ENCODE measurements around the gene FARP1.

The FARP1 gene

GRCh38 chr13:98371516-98372023, 228.7 kb downstream of the FARP1 start:
- Histone ChIP-seq H3K4me1 (ENCODE audit: insufficient read depth, poor library complexity, severe bottlenecking) (no peaks in the 10 kb centered on the region), H3K9me3 (ENCODE audit: severe bottlenecking) (no peaks in the 10 kb centered on the region), H3K27me3 (ENCODE audit: insufficient read depth, poor library complexity, severe bottlenecking) (no peaks in the 10 kb centered on the region), H3K27ac (ENCODE audit: poor library complexity, severe bottlenecking) (no peak overlapping the region), H3K4me3 (ENCODE audit: severe bottlenecking) (no peak overlapping the region), H3K36me3 (ENCODE audit: low read depth) (0 out of 2 replicates have a peak, but pooled peaks cover 5% of the 10 kb centered on the region)
- TF ChIP-seq, protein P1, sequence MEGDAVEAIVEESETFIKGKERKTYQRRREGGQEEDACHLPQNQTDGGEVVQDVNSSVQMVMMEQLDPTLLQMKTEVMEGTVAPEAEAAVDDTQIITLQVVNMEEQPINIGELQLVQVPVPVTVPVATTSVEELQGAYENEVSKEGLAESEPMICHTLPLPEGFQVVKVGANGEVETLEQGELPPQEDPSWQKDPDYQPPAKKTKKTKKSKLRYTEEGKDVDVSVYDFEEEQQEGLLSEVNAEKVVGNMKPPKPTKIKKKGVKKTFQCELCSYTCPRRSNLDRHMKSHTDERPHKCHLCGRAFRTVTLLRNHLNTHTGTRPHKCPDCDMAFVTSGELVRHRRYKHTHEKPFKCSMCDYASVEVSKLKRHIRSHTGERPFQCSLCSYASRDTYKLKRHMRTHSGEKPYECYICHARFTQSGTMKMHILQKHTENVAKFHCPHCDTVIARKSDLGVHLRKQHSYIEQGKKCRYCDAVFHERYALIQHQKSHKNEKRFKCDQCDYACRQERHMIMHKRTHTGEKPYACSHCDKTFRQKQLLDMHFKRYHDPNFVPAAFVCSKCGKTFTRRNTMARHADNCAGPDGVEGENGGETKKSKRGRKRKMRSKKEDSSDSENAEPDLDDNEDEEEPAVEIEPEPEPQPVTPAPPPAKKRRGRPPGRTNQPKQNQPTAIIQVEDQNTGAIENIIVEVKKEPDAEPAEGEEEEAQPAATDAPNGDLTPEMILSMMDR (IDR thresholded peaks at IDR 0.05; ENCODE audit: poor library complexity, severe bottlenecking), result no peak
- no peak for DNase-seq (ENCODE audit: low spot score)
- ATAC-seq (ENCODE audit: low read depth), result no peak

DNA sequence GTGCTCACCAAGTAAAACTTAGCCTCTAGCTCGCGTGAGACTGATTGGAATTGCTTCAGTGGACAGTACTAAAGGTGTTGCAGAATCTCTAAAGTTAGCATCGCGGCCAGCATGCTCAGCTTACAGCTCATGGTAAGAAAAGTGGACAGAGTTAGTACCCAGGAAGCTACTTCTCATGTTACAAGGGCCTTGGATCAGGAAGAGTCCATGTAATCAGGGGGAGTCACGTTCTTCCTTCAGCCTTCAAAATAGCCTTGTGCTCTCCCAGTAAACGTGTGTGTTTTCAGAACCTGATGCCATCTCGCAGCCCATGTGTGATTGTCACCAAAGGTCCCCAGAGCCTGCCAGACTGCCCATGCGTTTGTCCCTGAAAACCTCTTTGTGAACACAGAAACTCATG, 230.0 kb downstream of the FARP1 start:
- 0 out of 2 replicates have a peak, but pooled peaks cover 5% of the 10 kb centered on the region for H3K36me3 ChIP-seq (ENCODE audit: low read depth)
- no peak for DNase-seq (ENCODE audit: low spot score)
- ATAC-seq (ENCODE audit: low read depth), result no peak
- no peaks in the 10 kb centered on the region for H3K27me3 ChIP-seq (ENCODE audit: insufficient read depth, poor library complexity, severe bottlenecking)
- no peak overlapping the region for H3K4me3 ChIP-seq (ENCODE audit: severe bottlenecking)
- H3K4me1 ChIP-seq (ENCODE audit: insufficient read depth, poor library complexity, severe bottlenecking), result no peaks in the 10 kb centered on the region
- H3K9me3 ChIP-seq (ENCODE audit: severe bottlenecking), result no peaks in the 10 kb centered on the region
- H3K27ac ChIP-seq (ENCODE audit: poor library complexity, severe bottlenecking), result no peak overlapping the region
- TF ChIP-seq, protein P1 (IDR thresholded peaks at IDR 0.05; ENCODE audit: poor library complexity, severe bottlenecking), result no peak

- H3K36me3 ChIP-seq (ENCODE audit: low read depth), result no peaks in the 10 kb centered on the region
Observed at GRCh38 chr13:98374750-98375149, 231.9 kb downstream of the FARP1 start.

GRCh38 chr13:98377635-98378378, 234.9 kb downstream of the FARP1 start:
- DNase-seq (ENCODE audit: low spot score), result no peak
- Histone ChIP-seq H3K9me3 (ENCODE audit: severe bottlenecking) (no peaks in the 10 kb centered on the region), H3K4me3 (ENCODE audit: severe bottlenecking) (no peak overlapping the region), H3K36me3 (ENCODE audit: low read depth) (no peaks in the 10 kb centered on the region), H3K27me3 (ENCODE audit: insufficient read depth, poor library complexity, severe bottlenecking) (no peaks in the 10 kb centered on the region), H3K4me1 (ENCODE audit: insufficient read depth, poor library complexity, severe bottlenecking) (no peaks in the 10 kb centered on the region), H3K27ac (ENCODE audit: poor library complexity, severe bottlenecking) (no peak overlapping the region)
- ATAC-seq (ENCODE audit: low read depth), result no peak
- TF ChIP-seq, protein P1 (IDR thresholded peaks at IDR 0.05; ENCODE audit: poor library complexity, severe bottlenecking), result no peak

More at GRCh38 chr13:98374750-98375149, 231.9 kb downstream of the FARP1 start:
- H3K9me3 ChIP-seq (ENCODE audit: severe bottlenecking), result no peaks in the 10 kb centered on the region
- no peaks in the 10 kb centered on the region for H3K4me1 ChIP-seq (ENCODE audit: insufficient read depth, poor library complexity, severe bottlenecking)
- DNase-seq (ENCODE audit: low spot score) (no peak), ATAC-seq (ENCODE audit: low read depth) (no peak)
- no peaks in the 10 kb centered on the region for H3K27me3 ChIP-seq (ENCODE audit: insufficient read depth, poor library complexity, severe bottlenecking)
- no peak overlapping the region for H3K27ac ChIP-seq (ENCODE audit: poor library complexity, severe bottlenecking)
- TF ChIP-seq, protein P1 (IDR thresholded peaks at IDR 0.05; ENCODE audit: poor library complexity, severe bottlenecking), result no peak
- no peak overlapping the region for H3K4me3 ChIP-seq (ENCODE audit: severe bottlenecking)

- Histone ChIP-seq H3K4me3 (ENCODE audit: severe bottlenecking) (no peak overlapping the region), H3K27me3 (ENCODE audit: insufficient read depth, poor library complexity, severe bottlenecking) (no peaks in the 10 kb centered on the region), H3K27ac (ENCODE audit: poor library complexity, severe bottlenecking) (no peak overlapping the region), H3K9me3 (ENCODE audit: severe bottlenecking) (no peaks in the 10 kb centered on the region), H3K36me3 (ENCODE audit: low read depth) (peaks cover 12% of the 10 kb centered on the region; the same call in 1 of the 2 replicates), H3K4me1 (ENCODE audit: insufficient read depth, poor library complexity, severe bottlenecking) (no peaks in the 10 kb centered on the region)
- no peak for ATAC-seq (ENCODE audit: low read depth)
- no peak for DNase-seq (ENCODE audit: low spot score)
- TF ChIP-seq, protein P1 (IDR thresholded peaks at IDR 0.05; ENCODE audit: poor library complexity, severe bottlenecking), result no peak
Observed at GRCh38 chr13:98384739-98385138, 241.8 kb downstream of the FARP1 start.

All from RWPE2 (cell line).